CD14-positive monocyte (primary cell): ENCODE results near the gene KIF3B. TPM values are rescaled to one million over a fixed set of nuclear protein-coding genes. Genes with fewer than 3 reads are reported as not detected.

Source experiments
- DNase-seq, 3 donors: peaks; one replicate each; pipeline ENCODE4 v3.0.0-alpha.2; 2011 to 2022
- H2AFZ ChIP-seq: 2 replicates; pipeline ENCODE4 v1.6.0; 2012; ENCODE audit warnings: mild to moderate bottlenecking, low read depth, low read length, inconsistent platforms; ENCODE audit not compliant: insufficient read depth, poor library complexity, severe bottlenecking
- H3K27ac ChIP-seq, 2 donors: 1 replicate in 1 of 2; 2 replicates in 1 of 2; pipeline ENCODE4 v1.5.1; 2012 to 2013; ENCODE audit warnings: low read length in 2 of 2, control low read depth in 1 of 2, inconsistent platforms in 1 of 2, low read depth in 1 of 2, mild to moderate bottlenecking in 1 of 2
- H3K27me3 ChIP-seq, 2 donors: one replicate each; pipeline versions ENCODE4 v1.6.0 to v1.6.1; 2011 to 2013; ENCODE audit warnings: low read length in 2 of 2; ENCODE audit not compliant: control insufficient read depth in 2 of 2, insufficient read depth in 2 of 2
- H3K36me3 ChIP-seq, 2 donors: replicated peaks in 1 of 2; 1 replicate in 1 of 2; 2 replicates in 1 of 2; pipeline versions ENCODE4 v1.5.1 to v1.6.1; 2012 to 2013; ENCODE audit warnings: low read length in 2 of 2, control low read depth in 1 of 2, inconsistent platforms in 1 of 2, mild to moderate bottlenecking in 1 of 2; ENCODE audit not compliant: insufficient read depth in 2 of 2, control insufficient read depth in 1 of 2
- H3K4me1 ChIP-seq, 2 donors: 1 replicate in 1 of 2; 2 replicates in 1 of 2; pipeline versions ENCODE4 v1.5.1 to v1.6.1; 2012 to 2013; ENCODE audit warnings: low read length in 2 of 2, control low read depth in 1 of 2, inconsistent platforms in 1 of 2, mild to moderate bottlenecking in 1 of 2, moderate library complexity in 1 of 2; ENCODE audit not compliant: insufficient read depth in 2 of 2, control insufficient read depth in 1 of 2
- H3K4me2 ChIP-seq: replicated peaks from 2 replicates; pipeline ENCODE3; 2012; ENCODE audit warnings: low read length, moderate library complexity, mild to moderate bottlenecking; ENCODE audit not compliant: poor library complexity, severe bottlenecking; ENCODE audit errors: extremely low read depth
- H3K4me3 ChIP-seq, 3 experiments: fragments of 200-600 bp in 1 of 3; sonication (generic) in 1 of 3; replicated peaks in 1 of 3; 1 replicate in 2 of 3; 2 replicates in 1 of 3; pipeline ENCODE4 v1.5.1; 2011 to 2013; ENCODE audit warnings: low read length in 3 of 3, mild to moderate bottlenecking in 3 of 3, control low read depth in 2 of 3, low read depth in 2 of 3, inconsistent platforms in 1 of 3, moderate library complexity in 1 of 3
- H3K79me2 ChIP-seq: 2 replicates; pipeline ENCODE4 v1.6.0; 2012; ENCODE audit warnings: mild to moderate bottlenecking, control low read depth, inconsistent platforms, low read length, moderate library complexity; ENCODE audit not compliant: insufficient read depth
- H3K9ac ChIP-seq: 2 replicates; pipeline ENCODE4 v1.6.0; 2017; ENCODE audit warnings: low read length, mild to moderate bottlenecking; ENCODE audit not compliant: insufficient read depth, poor library complexity, severe bottlenecking
- H3K9me3 ChIP-seq, 2 donors: replicated peaks in 1 of 2; 1 replicate in 1 of 2; 2 replicates in 1 of 2; pipeline versions ENCODE4 v1.5.1 to v1.6.1; 2012 to 2013; ENCODE audit warnings: low read length in 2 of 2, control low read depth in 1 of 2; ENCODE audit not compliant: control insufficient read depth in 1 of 2, insufficient read depth in 1 of 2
- H4K20me1 ChIP-seq: 2 replicates; pipeline ENCODE4 v1.6.0; 2012; ENCODE audit warnings: mild to moderate bottlenecking, low read length, control low read depth, moderate library complexity; ENCODE audit not compliant: insufficient read depth
- H3K27ac Mint-ChIP-seq, 7 donors: one replicate each; pipeline ENCODE4 v1.8.0; 2020; ENCODE audit warnings: mild to moderate bottlenecking in 7 of 7, mixed read lengths in 7 of 7, moderate library complexity in 6 of 7, inconsistent platforms in 2 of 7
- H3K27me3 Mint-ChIP-seq, 3 donors: one replicate each; pipeline ENCODE4 v1.8.0; 2021 to 2022; ENCODE audit warnings: low read depth in 3 of 3, mild to moderate bottlenecking in 3 of 3, mixed read lengths in 3 of 3, moderate library complexity in 3 of 3, inconsistent platforms in 1 of 3
- H3K36me3 Mint-ChIP-seq, 2 donors: one replicate each; pipeline ENCODE4 v1.8.0; 2020; ENCODE audit warnings: mixed read lengths in 2 of 2, inconsistent platforms in 1 of 2, mild to moderate bottlenecking in 1 of 2
- H3K4me1 Mint-ChIP-seq: one replicate; pipeline ENCODE4 v1.8.0; 2020; ENCODE audit warnings: mild to moderate bottlenecking, mixed read lengths
- H3K4me3 Mint-ChIP-seq, 2 donors: one replicate each; pipeline ENCODE4 v1.8.0; 2020; ENCODE audit warnings: mild to moderate bottlenecking in 2 of 2, mixed read lengths in 2 of 2, moderate library complexity in 1 of 2
- H3K9me3 Mint-ChIP-seq, 7 donors: one replicate each; pipeline ENCODE4 v1.8.0; 2020 to 2022; ENCODE audit warnings: mixed read lengths in 7 of 7, mild to moderate bottlenecking in 6 of 7, moderate library complexity in 6 of 7, inconsistent platforms in 2 of 7
- WGBS: methylation state at CpG from one replicate; pipeline ENCODE4 v1.1.5; 2013; ENCODE audit warnings: missing lambda C conversion rate; ENCODE audit not compliant: insufficient coverage; 5-methylcytosine and 5-hydroxymethylcytosine counted together
- intact Hi-C, 2 donors: fragments of 100-400 bp; cut with micrococcal nuclease; formaldehyde crosslinking; loops; one replicate each; pipeline versions ENCODE4 v1.15.0 to v1.15.1; 2023
- polyA plus RNA-seq, 3 donors: library from polyadenylated mRNA; depleted of rRNA in 1 of 3; unstranded in 2 of 3; stranded (reverse) in 1 of 3; fragments of 300-500 nt in 2 of 3; fragments of >200 nt in 1 of 3; fragmentation: Illumina TruSeq in 2 of 3; gene quantifications; 1 replicate in 2 of 3; 2 replicates in 1 of 3; pipeline ENCODE4 v1.2.3, GENCODE V29; 2012 to 2021
- TF ChIP-seq, protein P1 (sequence below): fragments of 200-600 bp; IDR thresholded peaks from one replicate; pipeline ENCODE4 v1.8.0; 2022; ENCODE audit warnings: antibody characterized with exemption, mild to moderate bottlenecking

The KIF3B gene
- polyA plus RNA-seq, 3 donors = 1.5 to 7.5 (median 3.4) TPM

DNA sequence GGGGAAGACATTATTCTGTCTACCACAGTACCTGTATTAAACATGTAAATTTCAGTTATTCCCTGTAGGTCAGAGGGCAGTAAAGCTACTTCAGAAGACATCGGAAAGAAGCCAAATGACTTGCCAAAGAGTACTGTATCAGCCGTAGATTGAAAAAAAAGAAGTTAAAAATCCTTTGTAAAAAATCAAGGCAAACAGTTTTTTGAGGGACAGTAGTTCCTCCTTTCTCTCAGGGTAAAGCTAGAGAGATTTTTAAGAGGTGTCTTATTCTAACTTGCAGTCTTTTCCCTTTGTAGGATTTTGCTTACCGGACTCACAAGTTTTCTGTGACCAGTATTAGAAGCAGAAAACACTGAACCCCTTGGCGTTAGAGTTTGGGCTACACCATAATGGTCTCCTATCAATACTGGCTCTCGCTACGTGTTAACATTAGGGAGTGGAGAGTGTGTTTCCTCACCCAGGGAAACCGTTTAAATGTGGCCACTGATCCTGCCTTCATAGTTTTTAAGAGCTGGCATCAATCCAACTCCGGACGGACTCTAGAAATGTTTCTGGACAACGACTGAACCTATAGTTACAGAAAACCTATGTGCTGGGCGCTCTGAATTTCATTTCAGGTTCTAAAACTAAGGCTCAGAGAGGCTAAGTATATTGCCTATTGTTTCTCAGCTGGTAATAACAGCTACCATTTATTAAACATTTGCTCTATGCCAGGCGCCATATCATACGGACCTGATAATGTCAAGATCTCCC lies 79.3 kb downstream of the KIF3B start:
- TF ChIP-seq, protein P1, sequence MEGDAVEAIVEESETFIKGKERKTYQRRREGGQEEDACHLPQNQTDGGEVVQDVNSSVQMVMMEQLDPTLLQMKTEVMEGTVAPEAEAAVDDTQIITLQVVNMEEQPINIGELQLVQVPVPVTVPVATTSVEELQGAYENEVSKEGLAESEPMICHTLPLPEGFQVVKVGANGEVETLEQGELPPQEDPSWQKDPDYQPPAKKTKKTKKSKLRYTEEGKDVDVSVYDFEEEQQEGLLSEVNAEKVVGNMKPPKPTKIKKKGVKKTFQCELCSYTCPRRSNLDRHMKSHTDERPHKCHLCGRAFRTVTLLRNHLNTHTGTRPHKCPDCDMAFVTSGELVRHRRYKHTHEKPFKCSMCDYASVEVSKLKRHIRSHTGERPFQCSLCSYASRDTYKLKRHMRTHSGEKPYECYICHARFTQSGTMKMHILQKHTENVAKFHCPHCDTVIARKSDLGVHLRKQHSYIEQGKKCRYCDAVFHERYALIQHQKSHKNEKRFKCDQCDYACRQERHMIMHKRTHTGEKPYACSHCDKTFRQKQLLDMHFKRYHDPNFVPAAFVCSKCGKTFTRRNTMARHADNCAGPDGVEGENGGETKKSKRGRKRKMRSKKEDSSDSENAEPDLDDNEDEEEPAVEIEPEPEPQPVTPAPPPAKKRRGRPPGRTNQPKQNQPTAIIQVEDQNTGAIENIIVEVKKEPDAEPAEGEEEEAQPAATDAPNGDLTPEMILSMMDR = no peak
- Histone ChIP-seq H3K9me3 (no peaks in the 10 kb centered on the region), H3K4me3 (peak overlapping the region; percentile 58 to 86 (median 69)), H3K4me2 (peak overlapping the region; percentile 96), H3K36me3 (no peaks in the 10 kb centered on the region), H3K27ac (peak overlapping the region; percentile 91 to 94), H4K20me1 (peaks cover 30% of the 10 kb centered on the region), H3K27me3 (no peaks in the 10 kb centered on the region), H3K9ac (peak overlapping the region; percentile 88), H2AFZ (peak overlapping the region; percentile 79), H3K4me1 (peaks cover 31 to 41% of the 10 kb centered on the region in 2 donors), H3K79me2 (peaks cover 36% of the 10 kb centered on the region)
- Mint-ChIP-seq H3K4me1 (peaks cover 32% of the 10 kb centered on the region), H3K9me3 (peaks cover 0 to 2% (median 0%) of the 10 kb centered on the region in 7 donors), H3K4me3 (peak overlapping the region; percentile 96 to 99), H3K27ac (peak overlapping the region; percentile 95 to 100 (median 99)), H3K36me3 (peaks cover 0 to 4% of the 10 kb centered on the region in 2 donors), H3K27me3 (no peaks in the 10 kb centered on the region)
- WGBS = 20% methylated on average over 3 of the region's 13 CpGs
- intact Hi-C loops = loop anchor here in 1 of 2 donors (5.0 kb wide), 1 partner anchor 244 kb away; no protein-coding TSS in a partner anchor
- DNase-seq = peak in 1 of 3 donors; percentile 10

DNA sequence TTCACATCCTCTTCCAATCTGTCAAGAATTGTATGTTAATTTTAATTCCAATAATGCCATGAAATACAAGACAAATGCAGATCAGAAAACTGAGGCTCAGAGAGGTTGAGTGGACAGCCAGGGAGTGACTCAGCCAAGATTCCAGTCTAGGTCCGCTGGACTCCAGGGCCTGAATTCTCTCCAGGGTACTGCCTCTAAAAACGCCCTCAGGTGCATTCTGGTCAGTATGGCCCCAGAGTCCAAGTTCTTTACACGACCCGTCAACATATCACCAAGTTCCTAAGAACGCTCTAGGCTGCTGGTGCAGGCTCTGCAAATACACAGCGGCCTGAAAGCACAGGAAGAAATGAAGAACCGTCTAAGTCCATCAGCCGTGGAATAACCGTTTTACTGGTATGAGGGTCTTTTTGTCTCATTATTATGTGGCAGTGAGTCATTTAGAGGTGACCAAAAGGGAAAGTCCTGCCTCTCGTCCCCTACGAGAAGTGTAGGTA lies 80.0 kb downstream of the KIF3B start:
- peak in 1 of 3 donors; percentile 77 for DNase-seq
- Histone ChIP-seq H3K36me3 (no peaks in the 10 kb centered on the region), H3K9ac (peak overlapping the region; percentile 88), H3K4me3 (peak overlapping the region; percentile 58 to 86 (median 69)), H3K79me2 (peaks cover 42% of the 10 kb centered on the region), H3K27me3 (no peaks in the 10 kb centered on the region), H3K4me1 (peaks cover 31 to 41% of the 10 kb centered on the region in 2 donors), H3K9me3 (no peaks in the 10 kb centered on the region), H4K20me1 (peaks cover 37% of the 10 kb centered on the region), H3K4me2 (peak overlapping the region; percentile 96), H3K27ac (peak overlapping the region; percentile 91 to 94), H2AFZ (peak overlapping the region; percentile 79)
- TF ChIP-seq, protein P1 = no peak
- Mint-ChIP-seq H3K4me3 (peak overlapping the region; percentile 96 to 99), H3K27ac (peak overlapping the region; percentile 95 to 100 (median 99)), H3K4me1 (peaks cover 33% of the 10 kb centered on the region), H3K9me3 (peaks cover 0 to 2% (median 0%) of the 10 kb centered on the region in 7 donors), H3K36me3 (peaks cover under 1 to 8% of the 10 kb centered on the region in 2 donors), H3K27me3 (no peaks in the 10 kb centered on the region)
- 2% methylated on average over 7 of the region's 11 CpGs for WGBS
- intact Hi-C loops = loop anchor here in 1 of 2 donors (5.0 kb wide), 1 partner anchor 245 kb away; no protein-coding TSS in a partner anchor
